NCI-H2227 (cell line): ENCODE measurements around the gene JCAD.
"Not testable (repeated sequence)": the region's sequence is repeated elsewhere in the genome, so short reads cannot be mapped to it uniquely, and the experiment has no call there.

Experiments used
- DNase-seq: peaks from one replicate; lab custom pipeline; 2025; ENCODE audit not compliant: unreplicated experiment; lab: John Stamatoyannopoulos, UW

Gene JCAD

GRCh38 chr10:29998142-29998808 is 61.1 kb downstream of the JCAD start:
- peak; percentile 79 for DNase-seq

DNA sequence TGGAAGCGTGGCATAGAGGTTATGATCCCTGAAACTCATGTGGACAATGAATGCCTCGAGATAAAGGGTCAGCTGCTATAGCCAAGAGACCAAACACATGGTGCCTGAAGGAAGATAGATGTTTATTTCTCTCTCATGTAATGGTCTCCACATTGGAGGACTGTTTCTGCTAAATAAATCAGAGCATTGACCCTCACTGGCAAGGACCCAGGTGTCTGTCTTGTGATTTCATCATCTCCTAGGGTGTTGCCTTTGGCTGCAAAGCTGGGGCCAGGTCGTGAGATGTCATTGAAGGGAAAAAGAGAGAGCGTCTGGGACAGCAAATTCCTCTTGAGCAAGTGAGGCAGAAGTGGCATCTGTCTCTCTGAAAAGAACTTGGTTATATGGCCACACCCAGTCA is 64.6 kb downstream of the JCAD start:
- DNase-seq, result no peak

DNA sequence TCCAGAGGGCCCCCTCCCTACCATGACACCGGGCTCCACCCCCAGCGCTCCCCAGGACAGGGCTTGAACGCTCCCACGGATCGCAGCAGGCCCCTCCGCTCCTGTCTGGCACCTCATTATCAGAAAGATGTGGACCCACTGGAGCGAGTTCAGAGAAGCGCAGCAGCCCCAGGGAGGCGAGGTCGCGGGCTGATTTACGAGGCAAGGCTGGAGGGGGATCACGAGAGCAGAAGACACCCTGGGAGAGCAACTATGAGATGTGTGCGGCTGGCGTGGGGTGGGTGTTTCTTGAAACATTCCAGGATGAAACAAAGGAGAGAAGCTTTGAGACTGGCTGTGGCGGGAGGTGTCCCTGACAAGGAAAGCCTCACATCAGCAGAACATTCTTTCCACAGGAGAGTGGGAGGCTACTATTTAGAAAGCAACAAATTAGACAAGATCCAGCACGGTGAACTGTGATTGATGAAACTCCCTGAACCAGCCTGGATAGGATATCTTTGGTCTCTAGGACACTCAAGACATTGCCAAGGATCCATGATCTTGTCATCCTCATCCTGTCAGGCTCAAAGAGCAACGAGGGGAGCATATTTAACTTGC is 66.0 kb downstream of the JCAD start:
- DNase-seq, result no peak

- no peak for DNase-seq
Measured at GRCh38 chr10:29992914-29993313, 66.5 kb downstream of the JCAD start.

- DNase-seq, result no peak
Measured at GRCh38 chr10:29991382-29991781, 68.0 kb downstream of the JCAD start.

DNA sequence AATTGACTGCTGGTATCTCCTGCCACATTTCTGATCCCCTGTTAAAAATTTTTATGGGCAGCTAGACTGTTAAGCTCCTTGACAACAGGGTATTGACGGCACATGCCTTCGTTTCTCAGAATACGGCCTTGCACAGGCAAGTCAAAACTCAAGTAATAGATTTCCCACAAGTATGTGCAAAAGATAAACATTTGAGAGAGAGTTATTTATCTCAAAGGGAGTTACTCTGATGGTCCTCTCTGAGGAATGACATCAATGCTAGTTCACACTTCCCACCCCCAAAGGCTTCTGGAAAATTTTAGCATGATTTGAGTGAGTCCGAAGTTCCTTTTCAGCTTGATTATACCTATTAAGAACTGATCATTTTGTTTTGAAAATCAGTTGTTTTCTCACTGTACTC is 71.9 kb downstream of the JCAD start:
- no peak for DNase-seq

DNA sequence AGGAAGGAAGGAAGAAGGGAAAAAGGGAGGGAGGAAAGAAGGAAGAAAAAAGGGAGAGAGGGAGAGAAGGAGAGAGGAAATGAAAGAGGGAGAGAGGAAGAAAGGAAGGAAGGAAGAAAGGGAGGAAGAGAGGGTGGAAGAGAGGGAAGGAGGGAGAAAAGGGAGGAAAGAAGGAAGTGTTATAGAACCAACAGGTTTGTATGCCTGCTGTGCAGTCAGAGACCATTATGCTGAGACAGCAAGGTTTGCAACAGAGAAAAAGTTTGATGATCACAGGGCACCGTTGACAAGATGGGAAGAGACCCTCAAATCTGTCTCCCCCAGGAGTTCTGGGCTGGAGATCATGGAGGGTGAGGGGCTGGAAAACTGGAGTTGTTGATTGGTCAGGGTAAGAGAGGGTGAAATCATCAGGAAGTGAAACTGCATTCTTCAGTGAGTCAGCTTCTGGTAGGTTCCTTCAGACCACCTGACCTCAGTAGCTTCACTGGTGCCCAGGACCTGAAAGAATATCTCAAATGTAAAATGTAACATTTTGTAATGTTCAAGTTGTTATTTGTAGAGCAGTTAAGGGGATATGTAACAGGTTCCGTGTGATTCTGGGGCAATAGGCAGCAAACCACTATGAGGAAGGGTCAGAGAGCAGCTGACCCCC is 76.3 kb downstream of the JCAD start:
- DNase-seq, result no peak

DNA sequence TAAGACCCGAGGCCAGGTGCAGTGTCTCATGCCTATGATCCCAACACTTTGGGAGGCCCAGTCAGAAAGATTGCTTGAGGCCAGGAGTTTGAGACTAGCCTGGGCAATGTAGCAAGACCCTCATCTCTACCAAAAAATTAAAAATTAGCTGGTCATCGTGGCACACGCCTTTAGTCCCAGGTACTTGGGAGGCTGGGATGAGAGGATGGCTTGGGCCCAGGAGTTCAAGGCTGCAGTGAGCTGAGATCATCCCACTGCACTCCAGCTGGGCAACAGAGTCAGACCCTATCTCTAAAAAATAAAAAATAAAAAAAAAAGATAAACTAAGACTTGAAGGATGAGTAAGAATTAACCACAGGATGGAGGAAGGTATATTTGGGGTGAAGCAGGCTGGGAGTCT is 77.9 kb downstream of the JCAD start:
- no peak for DNase-seq

- DNase-seq, result no peak
Measured at GRCh38 chr10:29980084-29980483, 79.3 kb downstream of the JCAD start.

- not testable (repeated sequence) for DNase-seq
Measured at GRCh38 chr10:29979421-29979779, 80.0 kb downstream of the JCAD start.

DNA sequence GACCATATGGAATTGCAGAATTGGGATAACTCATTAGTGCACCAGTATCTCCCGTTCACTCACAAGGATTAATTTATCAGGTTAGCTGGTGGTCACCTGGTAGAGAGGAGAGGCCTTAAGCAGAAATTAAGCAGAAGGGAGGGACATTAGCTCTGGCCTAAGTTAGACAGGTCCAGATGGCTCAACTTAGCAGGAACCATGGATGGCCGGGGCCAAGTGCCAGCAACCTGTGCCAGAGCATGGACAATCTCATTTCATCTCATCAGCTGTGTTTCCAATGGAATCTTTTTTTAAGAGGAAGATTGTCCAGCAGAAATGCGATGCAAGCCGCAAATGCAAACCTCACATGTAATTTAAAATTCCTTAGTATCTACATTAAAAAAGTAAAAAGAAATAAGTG is 82.2 kb downstream of the JCAD start:
- no peak for DNase-seq

- DNase-seq, result no peak
Measured at GRCh38 chr10:29976134-29976533, 83.3 kb downstream of the JCAD start.

GRCh38 chr10:29974773-29975172 is 84.6 kb downstream of the JCAD start:
- DNase-seq, result no peak

DNA sequence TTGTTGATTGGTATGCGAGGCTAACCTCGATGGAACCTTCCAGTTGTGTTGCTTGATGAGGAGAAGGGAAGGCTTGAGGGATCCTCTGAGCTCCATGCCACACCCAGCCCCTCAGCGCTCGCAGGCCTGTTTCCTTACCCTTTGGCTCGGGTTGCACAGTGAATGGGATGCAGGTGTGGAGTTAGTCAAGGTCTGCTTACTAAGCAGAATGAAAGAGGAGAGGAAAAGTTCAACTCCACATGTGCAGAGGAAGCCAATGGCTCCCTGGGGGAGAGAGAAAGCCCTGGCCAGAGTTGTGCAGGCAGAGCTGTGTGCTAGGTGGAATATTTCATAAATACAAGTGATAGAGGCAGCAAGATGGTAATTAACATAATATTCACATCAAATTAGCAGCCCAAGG is 85.5 kb downstream of the JCAD start:
- no peak for DNase-seq

- DNase-seq, result no peak
Measured at GRCh38 chr10:29970576-29970975, 88.8 kb downstream of the JCAD start.

DNA sequence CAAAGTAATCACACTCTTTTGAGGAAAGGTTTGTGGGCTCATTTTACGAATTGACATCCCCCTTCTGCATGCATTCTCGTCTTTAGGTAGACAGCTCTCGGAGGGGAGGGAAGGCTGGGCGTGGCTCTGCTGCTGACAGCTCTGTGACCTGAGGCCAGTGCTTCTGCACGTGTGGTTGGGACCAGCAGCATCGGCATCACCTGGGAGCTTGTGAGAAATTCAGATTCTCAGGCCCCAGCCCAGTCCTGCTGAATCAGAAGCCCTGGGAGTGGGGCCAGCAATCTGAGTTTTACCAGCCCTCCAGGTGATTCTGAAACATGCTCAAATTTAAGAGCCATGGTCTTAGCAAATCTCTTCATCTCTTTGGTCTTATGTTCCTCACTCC is 89.4 kb downstream of the JCAD start:
- DNase-seq, result no peak

GRCh38 chr10:29969255-29970011 is 90.0 kb downstream of the JCAD start:
- no peak for DNase-seq

GRCh38 chr10:29968585-29968984 is 90.8 kb downstream of the JCAD start:
- DNase-seq, result no peak

- DNase-seq, result no peak
Measured at GRCh38 chr10:29966269-29966668, 93.1 kb downstream of the JCAD start.
